ENCODE data around the gene PSENEN.

GRCh38 chr19:35703343-35703742 is 42.1 kb upstream of the PSENEN start:
- no peak for TF ChIP-seq CTCF (optimal IDR thresholded peaks at IDR 0.05 in 1 of 3, IDR thresholded peaks at IDR 0.05 in 1 of 3, conservative IDR thresholded peaks at IDR 0.05 in 1 of 3; ENCODE audit: extremely low read depth in 1 of 3, insufficient read depth in 2 of 3, low read length in 3 of 3)
- no peak for TF ChIP-seq EZH2 (IDR thresholded peaks at IDR 0.05; ENCODE audit: low read length)

Measured in keratinocyte (primary cell).